Astrocyte of the hippocampus (primary cell): ENCODE data around the gene TAAR1.
"Not testable (repeated sequence)": the region's sequence is repeated elsewhere in the genome, so short reads cannot be mapped to it uniquely, and the experiment has no call there.

ENCODE experiments used
- DNase-seq: peaks from one replicate; pipeline ENCODE4 v3.0.0; 2011; ENCODE audit warnings: low read depth, low spot score

Gene TAAR1

GRCh38 chr6:132661906-132662305 is 2.9 kb upstream of the TAAR1 start:
- DNase-seq = no peak

DNA sequence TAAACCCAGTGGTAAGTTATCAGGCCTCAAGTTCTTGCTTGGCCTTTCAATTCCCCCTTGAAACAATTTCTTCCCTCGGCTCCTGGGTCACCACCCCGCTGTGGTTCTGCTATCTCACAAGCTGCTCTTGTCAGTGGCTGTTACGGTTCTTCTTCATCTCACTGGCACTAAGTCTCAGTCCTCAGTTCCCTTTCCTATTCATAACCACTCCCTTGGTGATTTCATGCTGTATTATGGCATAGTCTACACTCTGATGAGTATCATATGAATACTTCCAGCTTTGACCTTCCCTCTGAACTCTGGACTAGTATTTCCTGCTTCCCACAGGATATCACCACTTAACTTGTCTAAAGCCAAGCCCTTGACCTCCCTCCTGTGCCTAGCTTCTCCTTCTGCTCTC is 7.9 kb downstream of the TAAR1 start:
- no peak for DNase-seq

GRCh38 chr6:132650429-132650828 is 8.6 kb downstream of the TAAR1 start:
- DNase-seq = peak; percentile 9

DNA sequence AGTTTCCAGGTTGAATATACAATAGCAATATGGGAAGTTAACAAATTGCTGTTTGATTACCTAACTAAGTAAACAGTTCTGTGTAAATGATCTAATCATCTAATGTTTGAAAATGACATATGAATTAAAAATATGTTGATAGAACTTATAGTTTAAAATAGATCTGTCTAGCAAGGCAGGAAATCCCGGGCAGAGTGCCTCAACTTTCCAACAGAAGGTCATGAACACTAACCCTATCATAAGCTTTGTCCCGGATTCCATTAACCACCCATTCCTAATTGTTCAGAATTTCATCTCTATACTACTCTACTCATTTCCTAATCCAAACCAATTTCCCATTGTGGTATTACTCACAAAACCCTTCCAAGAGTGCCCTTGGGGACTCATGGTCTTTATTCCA is 10.2 kb downstream of the TAAR1 start:
- no peak for DNase-seq

- DNase-seq = peak; percentile 77
Observed at GRCh38 chr6:132648356-132648755, 10.6 kb downstream of the TAAR1 start.

GRCh38 chr6:132643547-132643946 is 15.4 kb downstream of the TAAR1 start:
- DNase-seq = no peak

- not testable (repeated sequence) for DNase-seq
Observed at GRCh38 chr6:132637135-132637534, 21.8 kb downstream of the TAAR1 start.

DNA sequence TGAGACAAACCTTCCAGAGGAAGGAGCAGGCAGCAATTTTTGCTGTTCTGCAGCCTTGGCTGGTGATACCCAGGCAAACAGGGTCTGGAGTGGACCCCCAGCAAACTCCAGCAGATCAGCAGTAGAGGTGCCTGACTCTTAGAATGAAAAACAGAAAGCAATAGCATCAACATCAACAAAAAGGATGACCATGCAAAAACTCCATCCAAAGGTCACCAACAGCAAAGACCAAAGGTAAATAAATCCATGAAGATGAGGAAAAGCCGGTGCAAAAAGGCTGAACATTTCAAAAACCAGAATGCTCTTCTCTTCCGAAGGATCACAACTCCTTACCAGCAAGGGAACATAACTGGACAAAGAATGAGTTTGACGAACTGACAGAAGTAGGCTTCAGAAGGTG is 23.1 kb downstream of the TAAR1 start:
- DNase-seq = not testable (repeated sequence)

DNA sequence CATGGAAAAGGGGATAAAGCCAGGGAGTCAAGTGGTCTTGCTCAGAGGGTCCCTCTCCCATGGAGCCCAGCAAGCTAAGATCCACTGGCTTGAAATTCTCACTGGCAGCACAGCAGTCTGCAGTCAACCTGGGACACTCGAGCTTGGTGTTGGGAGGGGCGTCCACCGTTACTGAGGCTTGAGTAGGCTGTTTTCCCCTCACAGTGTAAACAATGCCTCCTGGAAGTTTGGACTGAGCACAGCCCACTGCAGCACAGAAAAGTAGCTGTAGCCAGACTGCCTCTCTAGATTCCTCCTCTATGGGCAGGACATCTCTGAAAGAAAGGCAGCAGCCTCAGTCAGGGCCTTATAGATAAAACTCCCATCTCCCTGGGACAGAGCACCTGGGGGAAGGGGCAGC is 23.7 kb downstream of the TAAR1 start:
- not testable (repeated sequence) for DNase-seq

- no peak for DNase-seq
Observed at GRCh38 chr6:132634796-132635195, 24.2 kb downstream of the TAAR1 start.

GRCh38 chr6:132633362-132633761 is 25.6 kb downstream of the TAAR1 start:
- no peak for DNase-seq

- DNase-seq = no peak
Observed at GRCh38 chr6:132624175-132624574, 34.8 kb downstream of the TAAR1 start, which contains the start of gene TAAR2. Gene TAAR2, minus strand, starts transcription at chr6:132624275. Its CDS starts 0 bp downstream, at chr6:132624275.

DNA sequence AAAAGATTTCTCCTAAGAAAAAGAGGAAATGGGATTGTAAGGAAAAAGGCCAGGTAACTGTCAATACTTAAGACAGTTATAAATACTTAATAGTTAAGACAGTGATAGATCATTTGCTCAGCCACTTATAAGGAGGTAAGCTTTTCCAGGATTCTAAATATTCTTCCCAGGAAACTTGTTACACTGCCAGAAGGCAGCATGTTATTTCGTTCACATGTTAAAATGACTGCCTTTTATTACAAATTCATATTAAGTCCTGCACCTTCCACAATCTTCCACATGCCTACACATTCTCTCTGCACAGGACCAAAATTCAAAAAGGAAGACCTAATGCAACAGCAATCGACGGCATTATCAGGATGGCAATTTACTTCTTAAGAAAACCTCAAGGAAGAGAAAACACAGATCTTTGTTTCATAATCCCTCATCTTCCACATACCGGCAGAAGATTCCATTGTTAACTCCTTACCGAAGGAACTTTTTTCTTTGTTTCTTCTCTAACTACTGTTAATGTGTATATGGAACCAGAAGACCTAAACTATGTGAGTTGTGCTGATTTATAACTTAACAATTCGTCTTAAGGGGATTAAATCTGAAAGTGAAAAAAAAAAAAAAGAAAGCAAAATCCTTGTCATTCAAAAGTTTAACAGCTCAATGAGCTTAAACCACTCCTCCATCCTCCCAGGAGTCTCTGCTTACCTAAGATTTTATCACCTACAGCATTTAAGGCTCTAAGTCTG is 35.7 kb downstream of the TAAR1 start:
- DNase-seq = no peak

DNA sequence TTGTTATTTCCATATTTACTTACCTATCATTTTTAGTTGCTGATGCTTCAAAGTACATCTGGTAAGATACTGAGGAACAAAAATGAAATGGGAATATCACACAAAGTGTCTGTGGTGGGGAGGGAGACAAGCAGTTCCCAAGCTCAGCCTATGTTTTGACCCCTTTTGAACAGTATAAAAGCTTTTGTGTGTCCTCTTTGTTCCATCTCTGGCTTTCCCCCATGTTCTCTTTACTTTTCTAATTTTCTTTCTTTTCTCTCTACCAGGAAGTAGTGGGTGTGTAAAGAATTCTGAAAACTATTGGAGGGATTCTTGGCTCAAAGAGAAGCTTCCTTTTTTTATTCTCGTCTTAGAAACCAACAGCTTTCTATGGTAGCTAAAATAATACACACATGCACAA is 42.3 kb downstream of the TAAR1 start:
- no peak for DNase-seq

DNA sequence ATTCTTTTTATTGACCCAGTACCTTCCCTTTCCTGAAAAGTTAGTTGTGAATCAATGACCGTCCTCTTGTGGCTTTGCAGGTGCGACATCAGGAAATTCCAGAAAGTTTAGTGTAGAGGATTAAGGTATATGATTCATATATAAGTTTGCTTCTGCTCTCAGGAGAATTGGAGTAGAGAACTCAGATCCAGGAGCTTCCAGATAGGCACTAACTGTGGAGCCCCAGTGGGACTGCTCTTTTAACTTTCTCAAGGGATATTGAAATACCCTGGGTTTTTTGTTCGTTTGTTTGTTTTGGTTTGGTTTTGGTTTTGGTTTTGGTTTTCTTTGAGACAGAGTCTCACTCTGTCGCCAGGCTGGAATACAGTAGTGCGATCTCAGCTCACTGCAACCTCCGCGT is 44.4 kb downstream of the TAAR1 start:
- no peak for DNase-seq

- DNase-seq = no peak
Observed at GRCh38 chr6:132612449-132613108, 46.4 kb downstream of the TAAR1 start.

GRCh38 chr6:132611616-132612015 is 47.4 kb downstream of the TAAR1 start:
- DNase-seq = no peak

GRCh38 chr6:132607544-132608233 is 51.3 kb downstream of the TAAR1 start:
- DNase-seq = no peak

GRCh38 chr6:132604635-132605152 is 54.3 kb downstream of the TAAR1 start:
- DNase-seq = no peak

DNA sequence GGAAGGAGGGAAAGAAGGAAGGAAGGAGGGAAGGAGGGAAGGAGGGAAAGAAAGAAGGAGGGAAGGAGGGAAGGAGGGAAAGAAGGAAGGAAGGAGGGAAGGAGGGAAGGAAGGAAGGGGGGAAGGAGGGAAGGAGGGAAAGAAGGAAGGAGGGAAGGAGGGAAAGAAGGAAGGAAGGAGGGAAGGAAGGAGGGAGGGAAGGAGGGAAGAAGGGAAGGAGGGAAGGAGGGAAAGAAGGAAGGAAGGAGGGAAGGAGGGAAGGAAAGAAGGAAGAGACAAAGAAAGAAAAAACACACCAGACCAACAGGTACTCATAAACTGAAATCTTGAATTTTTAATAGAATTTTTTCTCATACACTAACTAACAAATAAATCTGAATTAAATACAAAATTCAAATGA is 58.1 kb downstream of the TAAR1 start:
- not testable (repeated sequence) for DNase-seq

DNA sequence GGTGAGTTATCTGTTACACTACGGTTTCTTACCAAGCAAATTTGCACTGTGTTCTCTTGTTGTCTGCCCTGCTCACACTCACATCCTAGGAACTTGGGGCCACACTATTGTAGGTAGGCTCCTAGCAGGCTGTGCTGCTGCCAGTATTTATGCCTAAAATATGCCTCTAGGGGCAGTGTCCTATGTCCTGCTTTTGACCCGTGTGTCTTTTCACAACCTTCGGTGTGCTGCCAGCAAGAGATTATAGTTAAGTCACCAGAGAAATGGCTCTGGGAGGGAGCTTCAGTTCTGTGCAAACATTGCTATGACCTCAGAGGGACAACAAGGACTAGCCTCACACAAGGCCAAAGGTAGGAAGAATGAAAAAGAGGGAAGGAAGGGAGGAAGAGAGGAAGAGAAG is 60.5 kb downstream of the TAAR1 start:
- DNase-seq = no peak

DNA sequence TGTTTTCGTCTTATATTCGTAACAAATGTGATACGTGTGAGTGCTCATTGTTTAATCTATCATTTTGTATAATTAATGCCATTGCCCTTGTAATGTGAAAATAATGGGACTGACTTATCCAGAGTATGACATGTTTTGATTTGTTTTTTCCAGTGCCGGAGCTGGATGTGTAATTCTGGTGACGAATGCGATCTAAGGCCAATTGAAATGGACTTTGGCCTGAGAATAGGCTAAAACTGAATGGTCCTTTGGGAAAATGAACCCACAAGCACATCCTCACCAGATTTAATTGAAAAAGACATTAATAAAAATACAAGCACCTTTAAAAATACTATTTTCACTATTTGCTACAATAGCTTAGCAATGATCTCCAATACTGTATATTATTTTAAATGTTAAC is 62.8 kb downstream of the TAAR1 start:
- no peak for DNase-seq
